GM21737 (cell line): ENCODE measurements around the gene SNURF.
"Not testable (repeated sequence)": the region's sequence is repeated elsewhere in the genome, so short reads cannot be mapped to it uniquely, and the experiment has no call there.

Experiments used
- ATAC-seq: cut with Tn5 transposase; IDR thresholded peaks from one replicate; pipeline ENCODE4 v1.9.1; 2021; ENCODE audit warnings: mild to moderate bottlenecking, moderate library complexity; ENCODE audit not compliant: unreplicated experiment

SNURF gene

GRCh38 chr15:24966364-24967103 lies 11.7 kb downstream of the SNURF start:
- ATAC-seq, result no peak

- ATAC-seq, result no peak
These were observed 16.3 kb downstream of the SNURF start for GRCh38 chr15:24971052-24971451.

GRCh38 chr15:24971772-24972171 lies 17.0 kb downstream of the SNURF start:
- no peak for ATAC-seq

- ATAC-seq, result not testable (repeated sequence)
These were observed 17.9 kb downstream of the SNURF start for GRCh38 chr15:24972707-24973106.

- no peak for ATAC-seq
These were observed 22.1 kb downstream of the SNURF start for GRCh38 chr15:24976932-24977331.

- ATAC-seq, result no peak
These were observed 22.9 kb downstream of the SNURF start for GRCh38 chr15:24977686-24978085.

- no peak for ATAC-seq
These were observed 30.4 kb downstream of the SNURF start for GRCh38 chr15:24985224-24985623.

GRCh38 chr15:24986653-24987052 lies 31.9 kb downstream of the SNURF start:
- ATAC-seq, result no peak
